ENCODE data around the gene SDHC.
"Not testable (repeated sequence)": the region's sequence is repeated elsewhere in the genome, so short reads cannot be mapped to it uniquely, and the experiment has no call there.

Gene SDHC

DNA sequence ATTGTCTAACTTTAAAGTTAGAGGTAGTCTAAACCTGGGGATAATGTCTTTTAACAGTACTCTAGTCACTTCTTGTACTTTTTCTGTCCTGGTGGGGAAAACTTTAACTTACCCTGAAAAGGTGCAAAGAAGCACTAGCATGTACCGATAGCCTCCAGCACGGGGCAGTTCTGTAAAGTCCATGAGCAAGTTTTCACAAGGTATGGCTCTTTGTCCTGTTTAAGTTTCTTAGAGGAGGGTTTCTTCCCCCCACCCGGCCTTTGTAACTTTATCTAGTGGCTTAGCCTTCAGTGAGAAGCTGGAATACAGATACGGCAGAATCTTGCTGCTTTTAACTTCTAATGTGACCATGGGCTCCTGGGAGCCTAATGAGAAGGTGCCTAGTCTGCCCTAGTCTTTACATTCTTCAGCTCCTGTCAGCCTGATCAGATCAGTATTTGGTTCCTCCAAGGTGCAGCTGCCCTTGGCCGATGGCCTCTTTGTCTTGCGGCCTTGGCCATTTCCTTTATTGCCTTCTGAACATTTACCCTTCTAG is 93.3 kb downstream of the SDHC start:
- TF ChIP-seq, protein P1, sequence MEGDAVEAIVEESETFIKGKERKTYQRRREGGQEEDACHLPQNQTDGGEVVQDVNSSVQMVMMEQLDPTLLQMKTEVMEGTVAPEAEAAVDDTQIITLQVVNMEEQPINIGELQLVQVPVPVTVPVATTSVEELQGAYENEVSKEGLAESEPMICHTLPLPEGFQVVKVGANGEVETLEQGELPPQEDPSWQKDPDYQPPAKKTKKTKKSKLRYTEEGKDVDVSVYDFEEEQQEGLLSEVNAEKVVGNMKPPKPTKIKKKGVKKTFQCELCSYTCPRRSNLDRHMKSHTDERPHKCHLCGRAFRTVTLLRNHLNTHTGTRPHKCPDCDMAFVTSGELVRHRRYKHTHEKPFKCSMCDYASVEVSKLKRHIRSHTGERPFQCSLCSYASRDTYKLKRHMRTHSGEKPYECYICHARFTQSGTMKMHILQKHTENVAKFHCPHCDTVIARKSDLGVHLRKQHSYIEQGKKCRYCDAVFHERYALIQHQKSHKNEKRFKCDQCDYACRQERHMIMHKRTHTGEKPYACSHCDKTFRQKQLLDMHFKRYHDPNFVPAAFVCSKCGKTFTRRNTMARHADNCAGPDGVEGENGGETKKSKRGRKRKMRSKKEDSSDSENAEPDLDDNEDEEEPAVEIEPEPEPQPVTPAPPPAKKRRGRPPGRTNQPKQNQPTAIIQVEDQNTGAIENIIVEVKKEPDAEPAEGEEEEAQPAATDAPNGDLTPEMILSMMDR (IDR thresholded peaks at IDR 0.05; ENCODE audit: low read depth, low read length, missing control alignments) = no peak
- no peak overlapping the region for H3K4me3 ChIP-seq (ENCODE audit: low read depth, low read length)

DNA sequence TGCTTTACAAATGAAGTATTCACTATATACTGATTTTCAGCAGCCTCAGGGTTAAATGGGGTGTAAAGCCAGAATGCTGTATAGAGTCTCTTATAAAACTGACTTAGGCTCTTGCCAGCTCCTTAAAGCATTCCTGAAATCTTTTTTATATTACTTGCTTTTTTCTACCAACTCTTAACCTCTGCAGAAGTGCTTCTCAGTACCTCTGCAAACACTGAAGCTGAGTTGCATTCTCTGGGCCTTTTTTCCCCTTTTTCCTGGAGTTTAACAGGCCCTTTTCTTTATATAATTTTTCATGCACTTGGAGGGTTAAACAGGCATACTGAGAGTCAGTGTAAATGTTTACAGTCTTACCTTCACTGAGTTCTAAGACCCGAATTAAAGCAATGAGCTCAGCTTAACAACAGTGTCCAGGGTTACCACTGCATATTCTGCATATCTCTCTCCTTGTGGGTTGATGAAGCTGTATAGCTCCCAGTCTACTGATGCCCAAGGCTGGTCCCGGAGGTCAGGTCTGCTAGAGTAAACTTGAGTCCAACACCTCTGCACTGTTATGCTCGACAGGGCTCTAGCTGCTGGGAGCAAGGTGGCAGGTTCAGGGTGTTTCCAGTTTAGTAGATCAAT is 94.4 kb downstream of the SDHC start:
- no peak overlapping the region for H3K4me3 ChIP-seq (ENCODE audit: low read depth, low read length)
- TF ChIP-seq, protein P1 (IDR thresholded peaks at IDR 0.05; ENCODE audit: low read depth, low read length, missing control alignments) = no peak
- no peak for DNase-seq (ENCODE audit: low read depth)

More for the DNA sequence above, 93.3 kb downstream of the SDHC start:
- DNase-seq (ENCODE audit: low read depth) = no peak

DNA sequence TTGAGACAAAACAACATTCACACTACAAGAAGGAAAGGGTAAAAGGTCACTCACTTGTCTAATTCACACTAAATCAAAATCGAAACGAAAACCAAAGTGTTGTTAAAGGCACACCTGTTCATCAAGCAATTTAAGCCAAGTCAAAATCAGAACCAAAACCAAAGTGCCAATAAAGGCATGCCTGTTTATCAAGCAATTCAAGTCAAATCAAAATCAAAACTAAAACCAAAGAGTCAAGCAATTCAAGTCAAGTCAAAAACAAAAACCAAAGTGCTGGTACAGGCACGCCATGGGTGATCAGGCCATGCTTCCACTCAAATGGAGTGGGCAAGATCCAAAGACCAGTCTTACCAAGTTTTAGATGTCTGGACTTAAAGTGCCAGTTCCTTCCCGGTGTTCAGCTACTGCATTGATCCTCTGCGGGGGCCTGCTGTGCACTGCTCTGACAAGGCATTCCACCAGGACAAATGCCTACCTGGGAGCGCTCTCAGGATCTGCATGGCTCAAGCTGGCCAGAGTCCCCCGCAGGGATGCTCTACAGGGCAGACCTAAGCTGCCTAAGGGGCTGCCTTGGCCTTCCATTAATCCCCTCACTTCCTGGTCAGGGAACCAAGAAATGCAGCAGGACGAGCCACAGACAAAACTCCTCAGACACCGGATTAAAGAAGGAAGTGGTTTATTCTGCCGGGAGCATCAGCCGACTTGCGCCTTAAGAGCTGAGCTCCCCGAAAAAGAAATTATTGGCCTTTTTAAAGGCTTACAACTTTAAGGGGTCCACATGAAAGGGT is 95.9 kb downstream of the SDHC start:
- H3K4me3 ChIP-seq (ENCODE audit: low read depth, low read length); DNase-seq (ENCODE audit: low read depth): not testable (repeated sequence)

DNA sequence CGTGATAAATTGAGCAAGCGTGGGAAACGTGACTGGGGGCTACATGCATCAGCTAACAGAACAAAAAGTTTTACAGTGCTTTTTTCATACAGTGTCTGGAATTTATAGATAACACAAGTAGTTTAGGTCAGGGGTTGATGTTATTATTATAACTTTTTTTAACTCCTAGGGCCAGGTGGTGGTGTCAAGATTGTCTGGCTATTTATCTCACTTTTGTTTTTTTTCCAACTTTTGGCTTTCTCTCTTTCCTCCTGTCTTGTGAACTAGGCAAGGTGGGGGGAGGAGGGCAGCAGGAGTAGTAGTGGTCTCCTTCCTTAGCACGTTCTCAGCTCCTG is 96.4 kb downstream of the SDHC start:
- not testable (repeated sequence) for H3K4me3 ChIP-seq (ENCODE audit: low read depth, low read length)

More for the DNA sequence above, 96.4 kb downstream of the SDHC start:
- DNase-seq (ENCODE audit: low read depth) = not testable (repeated sequence)

Data from GM12864 (cell line).